RWPE2 (cell line): Measurements from ENCODE around the gene PIERCE2.

Source experiments
- ATAC-seq: fragments of 200-7000 bp; cut with Tn5 transposase; 3 replicates; pipeline ENCODE4 v1.9.1; 2021; ENCODE audit warnings: low read depth
- DNase-seq: peaks from one replicate; pipeline ENCODE4 v3.0.0-alpha.2; 2020; ENCODE audit warnings: low spot score
- H3K27ac ChIP-seq: fragments of 450-650 bp; 2 replicates; pipeline ENCODE4 v1.5.1; 2017; ENCODE audit warnings: mild to moderate bottlenecking; ENCODE audit not compliant: poor library complexity, severe bottlenecking
- H3K27me3 ChIP-seq: fragments of 250-450 bp; sonication (Bioruptor Pico); 2 replicates; pipeline ENCODE4 v1.5.1; 2021; ENCODE audit warnings: mild to moderate bottlenecking, moderate library complexity; ENCODE audit not compliant: insufficient read depth, poor library complexity, severe bottlenecking
- H3K36me3 ChIP-seq: fragments of 250-450 bp; sonication (Bioruptor Pico); 2 replicates; pipeline ENCODE4 v1.5.1; 2020; ENCODE audit warnings: low read depth, mild to moderate bottlenecking, moderate library complexity
- H3K4me1 ChIP-seq: fragments of 250-450 bp; sonication (Bioruptor Pico); 2 replicates; pipeline ENCODE4 v1.5.1; 2021; ENCODE audit warnings: mild to moderate bottlenecking, moderate library complexity; ENCODE audit not compliant: insufficient read depth, poor library complexity, severe bottlenecking
- H3K4me3 ChIP-seq: fragments of 250-450 bp; sonication (Bioruptor Pico); 2 replicates; pipeline ENCODE4 v1.5.1; 2021; ENCODE audit warnings: mild to moderate bottlenecking, moderate library complexity; ENCODE audit not compliant: severe bottlenecking
- H3K9me3 ChIP-seq: fragments of 250-450 bp; sonication (Bioruptor Pico); 2 replicates; pipeline ENCODE4 v1.5.1; 2021; ENCODE audit warnings: mild to moderate bottlenecking, moderate library complexity; ENCODE audit not compliant: severe bottlenecking
- TF ChIP-seq, protein P1 (sequence below): fragments of 450-650 bp; IDR thresholded peaks from one replicate; pipeline ENCODE4 v1.5.1; 2017; ENCODE audit warnings: mild to moderate bottlenecking, moderate library complexity; ENCODE audit not compliant: poor library complexity, severe bottlenecking

The PIERCE2 gene

DNA sequence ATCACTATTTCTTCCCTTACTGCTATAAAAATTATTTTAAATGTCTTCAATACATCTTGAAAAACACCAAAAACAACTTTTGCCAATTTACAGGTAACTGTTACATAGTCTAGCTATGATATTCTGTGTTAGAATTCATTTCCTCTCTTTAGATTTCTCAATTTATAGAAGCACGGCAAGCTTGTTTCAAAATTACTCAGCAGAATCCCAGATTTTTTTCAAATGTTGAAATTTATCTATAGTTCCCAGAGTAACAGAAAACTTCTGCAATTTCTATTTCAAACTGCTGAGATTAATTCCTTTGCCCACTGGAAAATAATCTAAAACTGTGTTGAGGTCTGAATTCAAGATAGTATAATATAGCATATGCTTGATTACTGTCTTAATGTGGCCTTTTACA is 41.3 kb upstream of the PIERCE2 start:
- ATAC-seq (no peak), DNase-seq (no peak)

DNA sequence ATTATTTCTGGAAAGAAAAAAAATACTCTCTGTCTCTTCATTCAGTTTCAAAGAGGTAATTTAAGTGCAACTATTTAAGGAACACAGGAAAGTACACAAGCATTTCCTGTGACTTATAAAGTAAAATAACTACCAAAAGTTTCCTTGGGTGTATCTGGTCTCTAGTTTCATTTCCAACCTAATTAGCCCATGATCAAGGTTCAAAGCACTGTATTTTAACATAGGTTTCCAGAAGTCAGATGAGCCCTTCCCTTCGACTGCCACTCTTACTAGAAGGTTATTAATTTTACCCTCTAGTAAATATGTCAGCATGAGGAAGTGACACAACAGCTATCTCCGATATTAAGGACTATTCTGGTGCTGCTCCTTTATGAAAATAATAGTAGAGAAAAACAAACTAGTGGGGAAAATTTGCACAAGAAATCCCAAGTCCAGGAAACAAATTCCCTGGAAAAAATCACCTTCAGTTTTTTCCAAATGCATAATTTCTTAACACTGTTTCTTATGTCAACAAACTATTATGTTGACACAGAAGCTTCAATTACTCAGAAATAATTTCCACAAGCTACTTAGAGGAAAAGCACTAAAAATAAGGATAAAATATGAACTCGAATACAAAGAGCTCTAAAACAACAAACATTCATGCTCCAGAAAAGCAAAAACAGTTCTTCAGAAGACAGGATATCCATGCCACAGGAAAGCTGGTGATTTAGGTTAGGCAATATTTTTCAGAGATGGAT is 35.4 kb upstream of the PIERCE2 start:
- no peak for ATAC-seq
- DNase-seq = no peak
- H3K27me3 ChIP-seq = no peaks in the 10 kb centered on the region
- TF ChIP-seq, protein P1, sequence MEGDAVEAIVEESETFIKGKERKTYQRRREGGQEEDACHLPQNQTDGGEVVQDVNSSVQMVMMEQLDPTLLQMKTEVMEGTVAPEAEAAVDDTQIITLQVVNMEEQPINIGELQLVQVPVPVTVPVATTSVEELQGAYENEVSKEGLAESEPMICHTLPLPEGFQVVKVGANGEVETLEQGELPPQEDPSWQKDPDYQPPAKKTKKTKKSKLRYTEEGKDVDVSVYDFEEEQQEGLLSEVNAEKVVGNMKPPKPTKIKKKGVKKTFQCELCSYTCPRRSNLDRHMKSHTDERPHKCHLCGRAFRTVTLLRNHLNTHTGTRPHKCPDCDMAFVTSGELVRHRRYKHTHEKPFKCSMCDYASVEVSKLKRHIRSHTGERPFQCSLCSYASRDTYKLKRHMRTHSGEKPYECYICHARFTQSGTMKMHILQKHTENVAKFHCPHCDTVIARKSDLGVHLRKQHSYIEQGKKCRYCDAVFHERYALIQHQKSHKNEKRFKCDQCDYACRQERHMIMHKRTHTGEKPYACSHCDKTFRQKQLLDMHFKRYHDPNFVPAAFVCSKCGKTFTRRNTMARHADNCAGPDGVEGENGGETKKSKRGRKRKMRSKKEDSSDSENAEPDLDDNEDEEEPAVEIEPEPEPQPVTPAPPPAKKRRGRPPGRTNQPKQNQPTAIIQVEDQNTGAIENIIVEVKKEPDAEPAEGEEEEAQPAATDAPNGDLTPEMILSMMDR = no peak
- H3K4me1 ChIP-seq = no peaks in the 10 kb centered on the region
- no peak overlapping the region for H3K27ac ChIP-seq
- H3K4me3 ChIP-seq = no peak overlapping the region
- peaks cover 11% of the 10 kb centered on the region for H3K36me3 ChIP-seq
- H3K9me3 ChIP-seq = no peaks in the 10 kb centered on the region

More for the DNA sequence above, 41.3 kb upstream of the PIERCE2 start:
- no peaks in the 10 kb centered on the region for H3K27me3 ChIP-seq
- no peaks in the 10 kb centered on the region for H3K4me1 ChIP-seq
- no peaks in the 10 kb centered on the region for H3K36me3 ChIP-seq
- TF ChIP-seq, protein P1 = no peak
- H3K27ac ChIP-seq = no peak overlapping the region
- no peak overlapping the region for H3K4me3 ChIP-seq
- no peaks in the 10 kb centered on the region for H3K9me3 ChIP-seq

DNA sequence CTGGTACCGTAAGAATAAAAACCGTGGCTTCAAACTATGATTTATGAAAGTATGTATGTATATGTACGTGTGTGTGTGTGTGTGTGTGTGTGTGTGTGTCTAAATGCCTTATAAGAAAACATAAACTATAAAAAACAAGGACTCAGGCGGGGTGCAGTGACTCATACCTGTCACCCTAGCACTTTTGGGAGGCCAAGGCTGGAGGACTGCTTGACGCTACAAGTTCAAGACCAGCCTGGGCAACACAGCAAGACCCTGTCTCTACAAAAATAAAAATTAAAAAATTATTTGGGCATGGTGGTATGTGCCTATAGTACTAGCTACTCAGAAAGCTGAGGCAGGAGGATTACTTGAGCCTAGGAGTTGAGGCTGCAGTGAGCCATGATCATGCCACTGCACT is 29.2 kb upstream of the PIERCE2 start:
- no peaks in the 10 kb centered on the region for H3K9me3 ChIP-seq
- no peak for ATAC-seq
- H3K36me3 ChIP-seq = peaks cover 6% of the 10 kb centered on the region; the same call in 1 of the 2 replicates
- no peak for DNase-seq
- TF ChIP-seq, protein P1 = no peak
- H3K4me3 ChIP-seq = no peak overlapping the region
- no peaks in the 10 kb centered on the region for H3K4me1 ChIP-seq
- H3K27me3 ChIP-seq = no peaks in the 10 kb centered on the region
- H3K27ac ChIP-seq = no peak overlapping the region

DNA sequence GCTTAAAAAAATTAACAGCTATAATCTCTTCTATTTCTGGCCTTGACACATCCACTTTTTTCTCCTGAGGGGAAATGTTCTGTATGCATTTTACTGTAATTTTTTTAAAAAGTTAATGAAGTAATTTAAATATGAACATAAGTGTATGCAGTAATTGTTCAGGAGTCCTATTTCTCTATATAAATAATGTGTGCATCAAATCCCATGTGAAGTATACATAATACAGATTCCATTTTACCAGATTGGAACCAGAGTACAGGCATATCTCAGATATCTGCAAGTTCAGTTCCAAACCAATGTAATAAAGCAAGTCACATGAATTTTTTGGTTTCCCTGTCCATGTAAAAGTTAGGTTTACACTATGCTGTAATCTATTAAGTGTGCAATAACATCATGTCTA is 26.7 kb upstream of the PIERCE2 start:
- DNase-seq = no peak
- no peak for ATAC-seq
- no peak overlapping the region for H3K4me3 ChIP-seq
- no peaks in the 10 kb centered on the region for H3K9me3 ChIP-seq
- TF ChIP-seq, protein P1 = no peak
- no peaks in the 10 kb centered on the region for H3K4me1 ChIP-seq
- no peaks in the 10 kb centered on the region; the same call in 1 of the 2 replicates for H3K36me3 ChIP-seq
- no peak overlapping the region for H3K27ac ChIP-seq
- H3K27me3 ChIP-seq = no peaks in the 10 kb centered on the region

DNA sequence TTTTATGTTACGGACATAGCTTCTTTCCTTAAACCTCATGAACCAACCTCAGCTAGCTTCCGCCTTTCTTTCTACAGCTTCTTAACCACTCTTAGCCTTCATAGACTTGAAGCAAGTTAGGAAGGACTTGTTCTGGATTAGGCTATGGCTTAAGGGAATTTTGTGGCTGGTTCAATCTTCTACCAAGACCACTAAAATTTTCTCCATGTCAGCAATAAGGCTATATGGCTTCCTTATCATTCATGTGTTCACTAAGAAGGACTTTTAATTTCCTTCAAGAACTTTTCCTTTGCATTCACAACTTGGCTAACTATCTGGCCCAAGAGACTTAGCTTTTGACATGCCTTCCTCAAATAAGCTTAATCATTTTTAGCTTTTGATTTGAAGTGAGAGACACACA is 24.6 kb upstream of the PIERCE2 start:
- DNase-seq (no peak), ATAC-seq (no peak)
- Histone ChIP-seq H3K27me3 (no peaks in the 10 kb centered on the region), H3K27ac (no peak overlapping the region), H3K4me3 (no peak overlapping the region), H3K4me1 (no peaks in the 10 kb centered on the region), H3K9me3 (no peaks in the 10 kb centered on the region), H3K36me3 (no peaks in the 10 kb centered on the region)
- TF ChIP-seq, protein P1 = no peak
